Calu3 (cell line): ENCODE measurements around the gene DDX53. TPM values are rescaled to one million over a fixed set of nuclear protein-coding genes. Genes with fewer than 3 reads are reported as not detected.

Experiments
- BruUV-seq: library from RNA; stranded (reverse); fragments of 400-500 nt; replicated peaks from 2 replicates; lab custom pipeline; 2021; lab: Mats Ljungman, UMichigan
- CTCF ChIA-PET: fragments of 300-600 bp; sonication (Branson Sonifier 250); formaldehyde crosslinking; loops from one replicate; lab custom pipeline; 2022; ENCODE audit warnings: antibody characterized with exemption; lab: Charles Lee
- DNase-seq: peaks from one replicate; pipeline ENCODE4 v3.0.0; 2022
- H3K27ac Mint-ChIP-seq: one replicate; pipeline ENCODE4 v1.8.0; 2022; ENCODE audit warnings: mixed read lengths; ENCODE audit not compliant: unreplicated experiment
- H3K27me3 Mint-ChIP-seq: one replicate; pipeline ENCODE4 v1.8.0; 2022; ENCODE audit warnings: mixed read lengths; ENCODE audit not compliant: unreplicated experiment
- H3K36me3 Mint-ChIP-seq: one replicate; pipeline ENCODE4 v1.8.0; 2022; ENCODE audit warnings: mild to moderate bottlenecking, moderate library complexity, mixed read lengths; ENCODE audit not compliant: insufficient read depth, unreplicated experiment
- H3K4me1 Mint-ChIP-seq: one replicate; pipeline ENCODE4 v1.8.0; 2022; ENCODE audit warnings: mild to moderate bottlenecking, low read depth, mixed read lengths; ENCODE audit not compliant: unreplicated experiment
- H3K4me3 Mint-ChIP-seq: one replicate; pipeline ENCODE4 v1.8.0; 2022; ENCODE audit warnings: mild to moderate bottlenecking, low read depth, moderate library complexity, mixed read lengths; ENCODE audit not compliant: unreplicated experiment
- H3K9me3 Mint-ChIP-seq: one replicate; pipeline ENCODE4 v1.8.0; 2022; ENCODE audit warnings: low read depth, mixed read lengths; ENCODE audit not compliant: unreplicated experiment
- CTCF ChIP-seq: fragments of 200-600 bp; IDR thresholded peaks from one replicate; pipeline ENCODE4 v1.8.0; 2022; ENCODE audit warnings: antibody characterized with exemption; ENCODE audit not compliant: unreplicated experiment
- intact Hi-C: fragments of 100-400 bp; cut with micrococcal nuclease; formaldehyde crosslinking; loops from one replicate; pipeline ENCODE4 v1.10.0; 2022; ENCODE audit not compliant: unreplicated experiment
- total RNA-seq: library from RNA; stranded (reverse); gene quantifications from 2 replicates; pipeline ENCODE4 v1.2.3, GENCODE V29; 2022

Gene DDX53
- total RNA-seq, 1 experiment from 2014 or later = not detected

GRCh38 chrX:22987452-22987851, 12.3 kb upstream of the DDX53 start:
- intact Hi-C loops = no loop called here
- Mint-ChIP-seq H3K4me1 (no peaks in the 10 kb centered on the region), H3K36me3 (no peaks in the 10 kb centered on the region), H3K4me3 (no peak overlapping the region), H3K9me3 (no peaks in the 10 kb centered on the region), H3K27me3 (no peaks in the 10 kb centered on the region), H3K27ac (no peak overlapping the region)
- no TSS peak for BruUV-seq
- CTCF ChIA-PET = no interaction called here
- no peak for DNase-seq
- no peak for TF ChIP-seq CTCF

GRCh38 chrX:23003116-23003515, 3.4 kb downstream of the DDX53 start:
- Mint-ChIP-seq H3K27me3 (no peaks in the 10 kb centered on the region), H3K4me3 (no peak overlapping the region), H3K4me1 (no peaks in the 10 kb centered on the region), H3K9me3 (peaks cover 4% of the 10 kb centered on the region), H3K27ac (no peak overlapping the region), H3K36me3 (no peaks in the 10 kb centered on the region)
- intact Hi-C loops = loop anchor here (10.0 kb wide), 1 partner anchor 612 kb away; no protein-coding TSS in a partner anchor
- CTCF ChIA-PET = no interaction called here
- DNase-seq = no peak
- no TSS peak for BruUV-seq
- TF ChIP-seq CTCF = no peak

- Mint-ChIP-seq H3K36me3 (no peaks in the 10 kb centered on the region), H3K4me1 (no peaks in the 10 kb centered on the region), H3K9me3 (peaks cover 4% of the 10 kb centered on the region), H3K4me3 (no peak overlapping the region), H3K27me3 (no peaks in the 10 kb centered on the region), H3K27ac (no peak overlapping the region)
- peak; percentile 25 for TF ChIP-seq CTCF
- CTCF ChIA-PET = interaction anchor here (0.7 to 1.3 kb wide), 3 partner anchors 164 to 321 kb away, joined by 3 to 4 read pairs (median 3); no protein-coding TSS in a partner anchor
- peak; percentile 10 for DNase-seq
- intact Hi-C loops = loop anchor here (2.0 to 10.0 kb wide), 2 partner anchors 546 to 606 kb away; no protein-coding TSS in a partner anchor
- BruUV-seq = no TSS peak
Observed at GRCh38 chrX:23008431-23009099, 8.8 kb downstream of the DDX53 start.

GRCh38 chrX:23012162-23012561, 12.4 kb downstream of the DDX53 start:
- no peak for TF ChIP-seq CTCF
- Mint-ChIP-seq H3K27ac (no peak overlapping the region), H3K9me3 (peaks cover 7% of the 10 kb centered on the region), H3K36me3 (no peaks in the 10 kb centered on the region), H3K4me1 (no peaks in the 10 kb centered on the region), H3K27me3 (no peaks in the 10 kb centered on the region), H3K4me3 (no peak overlapping the region)
- no TSS peak for BruUV-seq
- DNase-seq = no peak
- CTCF ChIA-PET = no interaction called here
- intact Hi-C loops = no loop called here
